AG09319 (cell line): ENCODE results near the gene SYNPR.

ENCODE experiments used
- DNase-seq: peaks from one replicate; pipeline ENCODE4 v3.0.0-alpha.2; 2010; ENCODE audit warnings: low read depth; ENCODE audit errors: extremely low read depth
- TF ChIP-seq, protein P1 (sequence below): IDR thresholded peaks from 2 replicates; pipeline ENCODE4 v1.5.1; 2011; ENCODE audit warnings: low read depth, mild to moderate bottlenecking, inconsistent platforms, low read length, moderate library complexity

The SYNPR gene

DNA sequence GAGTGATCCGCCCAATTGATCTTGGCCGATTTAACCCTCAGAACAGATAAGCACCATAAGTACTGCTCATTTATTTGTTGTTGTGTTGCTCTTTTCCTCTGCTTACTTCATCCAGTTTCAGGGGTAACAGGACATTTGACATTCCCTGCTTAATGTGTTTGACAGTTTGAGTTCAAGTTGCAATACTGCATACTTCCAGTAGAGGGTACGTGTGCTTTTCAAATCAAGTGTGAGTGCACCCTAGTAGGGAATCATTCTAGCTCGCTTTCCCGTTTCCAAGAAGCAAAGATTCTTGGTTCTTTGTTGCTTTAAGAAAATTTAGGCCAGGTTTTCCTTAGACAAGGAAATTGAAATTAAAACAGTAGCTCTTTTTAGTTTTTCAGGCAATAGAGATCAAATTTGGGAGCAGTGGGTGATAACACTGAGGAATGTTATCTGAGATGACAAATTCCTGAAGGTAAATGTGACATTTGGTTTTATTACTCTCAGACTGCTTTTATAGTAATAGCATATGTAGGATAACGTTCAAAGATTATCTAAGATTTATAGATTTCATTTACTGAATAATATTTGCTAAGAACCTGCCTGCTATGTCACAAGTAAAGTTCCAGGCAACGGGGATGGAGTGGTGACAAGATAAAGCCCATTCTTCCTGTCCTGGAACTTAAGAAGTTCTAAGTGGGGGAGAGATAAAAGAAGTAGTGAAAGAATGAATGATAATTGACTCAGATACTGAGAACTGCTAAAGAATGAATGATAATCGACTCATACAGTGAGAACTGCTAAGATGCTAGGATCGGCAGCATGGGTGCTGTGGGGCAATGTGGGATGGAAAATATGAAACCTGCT, 73.3 kb downstream of the SYNPR start:
- peak; percentile 34 for DNase-seq
- TF ChIP-seq, protein P1, sequence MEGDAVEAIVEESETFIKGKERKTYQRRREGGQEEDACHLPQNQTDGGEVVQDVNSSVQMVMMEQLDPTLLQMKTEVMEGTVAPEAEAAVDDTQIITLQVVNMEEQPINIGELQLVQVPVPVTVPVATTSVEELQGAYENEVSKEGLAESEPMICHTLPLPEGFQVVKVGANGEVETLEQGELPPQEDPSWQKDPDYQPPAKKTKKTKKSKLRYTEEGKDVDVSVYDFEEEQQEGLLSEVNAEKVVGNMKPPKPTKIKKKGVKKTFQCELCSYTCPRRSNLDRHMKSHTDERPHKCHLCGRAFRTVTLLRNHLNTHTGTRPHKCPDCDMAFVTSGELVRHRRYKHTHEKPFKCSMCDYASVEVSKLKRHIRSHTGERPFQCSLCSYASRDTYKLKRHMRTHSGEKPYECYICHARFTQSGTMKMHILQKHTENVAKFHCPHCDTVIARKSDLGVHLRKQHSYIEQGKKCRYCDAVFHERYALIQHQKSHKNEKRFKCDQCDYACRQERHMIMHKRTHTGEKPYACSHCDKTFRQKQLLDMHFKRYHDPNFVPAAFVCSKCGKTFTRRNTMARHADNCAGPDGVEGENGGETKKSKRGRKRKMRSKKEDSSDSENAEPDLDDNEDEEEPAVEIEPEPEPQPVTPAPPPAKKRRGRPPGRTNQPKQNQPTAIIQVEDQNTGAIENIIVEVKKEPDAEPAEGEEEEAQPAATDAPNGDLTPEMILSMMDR: peak; percentile 90

GRCh38 chr3:63352008-63352279, 73.8 kb downstream of the SYNPR start:
- no peak for DNase-seq
- TF ChIP-seq, protein P1: no peak; the same call in 1 of the 2 replicates

- TF ChIP-seq, protein P1: no peak
- DNase-seq: no peak
These were observed 75.3 kb downstream of the SYNPR start for GRCh38 chr3:63353383-63353782.

DNA sequence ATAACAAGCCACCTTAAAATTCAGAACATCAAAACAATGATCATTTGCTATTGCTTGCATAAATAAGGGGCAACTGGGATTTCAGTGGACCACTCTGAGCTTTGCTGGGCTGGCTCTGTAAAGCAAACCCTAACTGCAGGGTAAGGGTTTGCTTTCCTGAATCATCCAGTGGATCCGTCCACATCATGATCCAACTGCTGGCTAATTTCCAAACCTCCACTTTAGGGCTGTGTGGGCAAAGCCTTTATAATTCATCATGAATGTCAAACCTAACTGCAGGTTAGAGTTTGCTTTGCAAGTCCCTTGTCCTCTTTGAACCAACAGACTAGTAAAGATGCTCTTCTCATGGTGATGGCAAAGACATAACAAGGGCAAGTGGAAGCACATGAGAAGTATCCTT, 76.1 kb downstream of the SYNPR start:
- no peak for DNase-seq
- TF ChIP-seq, protein P1: no peak

DNA sequence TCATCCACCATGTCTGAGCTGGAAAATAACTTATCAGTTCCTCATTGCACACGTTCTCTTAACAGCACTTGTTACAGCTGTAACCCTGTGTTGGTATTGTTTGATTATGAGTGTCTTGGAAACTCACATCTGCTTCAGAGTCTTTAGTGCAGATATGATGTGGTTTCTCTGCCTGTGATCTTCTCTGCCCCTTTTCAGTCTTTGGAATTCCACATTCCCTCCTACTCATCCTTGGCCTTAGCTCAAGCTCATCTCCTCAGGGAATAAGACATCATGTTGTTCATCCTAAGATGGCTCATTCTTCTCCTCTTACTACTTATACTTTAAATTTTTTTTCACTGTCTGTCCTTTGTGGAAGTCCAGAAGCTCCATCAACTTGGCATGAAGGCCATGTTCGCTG, 77.7 kb downstream of the SYNPR start:
- no peak for DNase-seq
- TF ChIP-seq, protein P1: no peak

GRCh38 chr3:63364495-63364894, 86.4 kb downstream of the SYNPR start:
- TF ChIP-seq, protein P1: no peak
- DNase-seq: no peak

DNA sequence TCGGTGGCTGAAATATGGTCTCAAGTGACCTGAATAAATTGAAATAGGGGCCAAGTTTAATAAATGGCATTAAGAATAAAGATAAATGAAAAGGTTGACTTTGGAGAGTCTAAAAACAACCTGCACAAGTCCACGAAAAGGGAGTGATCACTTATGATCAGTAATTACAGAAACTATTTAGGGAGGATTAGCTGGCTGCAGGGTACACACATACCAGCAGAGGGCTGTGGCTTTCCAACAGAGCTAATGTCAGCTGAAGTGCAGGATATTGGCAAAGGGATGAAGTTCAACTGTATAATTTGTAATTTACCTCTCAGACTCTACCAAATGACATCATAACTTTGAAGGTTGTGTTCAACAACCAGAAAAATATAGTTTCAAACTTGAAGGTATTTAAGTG, 86.8 kb downstream of the SYNPR start:
- no peak for DNase-seq
- TF ChIP-seq, protein P1: peak; percentile 3
